GM18868 (cell line): ENCODE data around the gene POU2AF1.

Experiments used
- ATAC-seq: cut with Tn5 transposase; IDR thresholded peaks from one replicate; pipeline ENCODE4 v1.9.1; 2021; ENCODE audit warnings: mild to moderate bottlenecking, moderate library complexity; ENCODE audit not compliant: unreplicated experiment

POU2AF1 gene

DNA sequence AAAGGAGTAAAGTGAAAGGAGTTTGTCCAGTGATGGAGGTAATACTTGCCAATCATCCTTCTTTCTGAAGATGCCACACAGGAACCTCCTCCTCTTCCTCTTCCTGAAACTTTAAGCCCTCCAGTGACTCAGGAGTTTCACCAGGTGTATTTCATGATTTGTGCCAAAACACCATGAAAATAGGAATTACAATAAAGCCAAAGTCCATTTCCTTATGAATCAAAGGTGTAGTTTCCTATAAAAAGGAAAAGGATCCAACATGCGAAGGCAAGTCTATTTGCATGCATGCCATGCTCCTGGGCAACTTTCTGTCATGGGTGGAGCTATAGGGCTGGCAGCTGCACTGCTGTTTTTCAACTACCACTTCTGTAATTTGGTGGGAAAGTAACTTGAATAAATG, 9.8 kb upstream of the POU2AF1 start:
- no peak for ATAC-seq

DNA sequence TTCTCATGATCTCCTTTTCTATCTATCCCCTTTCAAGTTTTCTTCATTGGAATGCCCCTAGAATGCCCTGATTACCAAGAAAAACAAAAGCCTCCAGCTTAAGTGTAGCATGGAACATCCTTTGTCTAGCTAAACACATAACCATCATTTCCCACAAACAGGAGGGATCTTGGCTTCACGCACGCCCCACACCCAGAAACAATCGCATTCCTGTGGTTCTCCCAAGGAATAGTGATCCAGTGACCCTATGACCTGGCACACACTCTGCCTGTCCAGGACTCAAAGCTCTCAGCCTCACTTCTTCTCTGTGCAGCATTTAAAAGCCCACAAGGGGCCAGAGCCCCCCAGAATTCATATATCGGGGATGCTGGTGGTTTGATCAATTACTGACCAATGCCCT, 9.3 kb upstream of the POU2AF1 start:
- no peak for ATAC-seq

DNA sequence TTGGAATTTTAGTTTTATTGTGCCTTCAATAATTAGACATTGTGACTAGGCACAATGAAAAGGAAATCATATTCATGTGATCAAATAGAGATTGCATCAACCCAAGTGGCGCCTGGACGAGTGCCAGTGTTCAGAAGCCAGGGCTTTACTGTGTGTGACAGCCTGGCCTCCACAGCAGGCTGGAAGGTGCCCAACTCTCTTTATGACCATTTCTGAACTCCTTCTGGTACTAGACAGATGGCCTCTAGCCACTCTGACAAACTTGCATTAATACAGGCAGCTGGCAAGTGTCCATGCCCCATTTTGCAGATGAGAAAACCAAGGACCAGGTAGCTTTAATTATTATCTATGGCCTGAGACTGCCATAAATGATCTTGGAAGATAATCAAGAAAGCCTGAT, 8.3 kb upstream of the POU2AF1 start:
- ATAC-seq = no peak

- no peak for ATAC-seq
Observed at GRCh38 chr11:111386611-111387150, 7.6 kb upstream of the POU2AF1 start.

DNA sequence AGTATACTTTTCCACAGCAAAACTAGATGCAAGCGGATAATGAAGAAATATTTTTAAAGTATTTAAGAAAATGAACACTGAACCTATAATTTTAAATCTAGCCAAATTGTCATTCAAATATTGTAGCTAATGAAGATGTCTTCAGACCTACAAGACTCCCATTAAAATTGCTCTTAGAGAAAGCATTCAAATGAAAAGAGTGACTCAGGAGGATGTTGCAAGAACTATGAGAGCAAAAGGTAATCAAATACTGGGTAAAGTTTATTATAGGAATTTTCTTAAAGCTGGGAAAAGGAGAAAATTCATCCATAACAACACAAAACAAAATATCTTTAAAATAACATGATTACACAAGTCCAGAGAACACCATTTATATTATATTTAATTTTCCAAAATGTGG, 5.4 kb upstream of the POU2AF1 start:
- no peak for ATAC-seq

DNA sequence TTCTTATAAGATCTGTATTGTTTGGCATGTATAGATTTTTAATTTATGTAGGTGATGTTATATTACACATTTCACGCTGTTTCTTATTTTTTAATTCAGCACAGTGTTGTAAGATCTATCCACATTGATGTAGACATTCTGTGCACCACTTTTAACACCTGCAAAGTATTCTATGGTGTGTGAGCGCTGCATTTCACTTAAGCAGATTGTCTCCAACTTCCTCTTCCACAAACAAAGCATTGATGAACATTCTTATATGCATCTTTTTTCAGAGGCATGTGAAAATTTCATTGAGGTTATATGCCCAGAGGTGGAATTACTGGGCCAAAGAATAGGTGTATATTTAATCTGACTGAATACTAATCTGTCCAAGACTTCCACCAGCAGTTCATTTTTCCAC, 3.4 kb upstream of the POU2AF1 start:
- ATAC-seq = no peak

DNA sequence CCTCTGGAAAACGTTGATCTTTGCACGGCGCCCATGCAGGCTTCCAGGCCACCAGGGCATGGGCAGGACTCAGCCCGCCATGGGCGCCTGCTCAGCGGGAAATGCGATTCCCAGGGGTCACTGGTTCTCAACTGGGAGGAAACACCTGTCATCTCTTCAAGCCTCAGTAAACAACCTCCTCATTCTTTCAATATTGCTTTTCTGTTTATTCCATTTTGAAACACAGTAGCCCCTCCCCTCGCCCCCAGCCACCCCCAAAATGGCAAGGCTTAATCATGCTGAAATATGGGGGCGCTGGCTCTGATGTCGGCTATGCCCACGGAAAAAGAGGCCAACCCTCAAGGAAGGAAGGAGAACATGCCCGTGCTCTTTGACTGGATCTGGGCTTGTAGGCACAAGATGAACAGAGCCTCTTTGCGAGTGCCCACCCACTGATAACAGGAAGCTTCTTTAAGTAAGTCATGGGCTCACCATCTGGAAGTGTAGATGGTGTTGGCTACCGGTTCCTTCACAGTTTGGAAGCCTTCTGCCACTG, 594 bp upstream of the POU2AF1 start:
- ATAC-seq = peak; percentile 29

- ATAC-seq = no peak
Observed at GRCh38 chr11:111378185-111378860, 752 bp downstream of the POU2AF1 start.

GRCh38 chr11:111376181-111376871, 2.7 kb downstream of the POU2AF1 start:
- ATAC-seq = peak; percentile 33

DNA sequence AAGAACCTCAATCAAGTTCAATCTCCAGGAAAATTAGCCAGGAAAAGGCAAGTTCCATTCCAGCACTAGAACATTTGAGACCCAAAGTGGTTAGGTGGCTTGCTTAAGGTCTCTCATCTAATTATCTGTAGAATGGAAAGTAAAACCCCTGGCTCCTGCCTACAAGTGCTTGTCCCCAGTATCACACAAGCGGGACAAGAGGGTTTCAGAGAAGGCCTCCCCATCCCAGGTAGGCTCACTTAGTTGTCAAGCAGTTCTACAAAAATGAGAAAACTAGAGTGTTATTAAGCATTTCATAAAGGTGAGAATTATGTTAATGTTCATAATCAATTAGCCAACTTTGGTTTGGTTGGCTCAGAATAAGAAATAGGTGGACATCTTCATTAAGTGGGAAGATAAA, 5.5 kb downstream of the POU2AF1 start:
- ATAC-seq = no peak

DNA sequence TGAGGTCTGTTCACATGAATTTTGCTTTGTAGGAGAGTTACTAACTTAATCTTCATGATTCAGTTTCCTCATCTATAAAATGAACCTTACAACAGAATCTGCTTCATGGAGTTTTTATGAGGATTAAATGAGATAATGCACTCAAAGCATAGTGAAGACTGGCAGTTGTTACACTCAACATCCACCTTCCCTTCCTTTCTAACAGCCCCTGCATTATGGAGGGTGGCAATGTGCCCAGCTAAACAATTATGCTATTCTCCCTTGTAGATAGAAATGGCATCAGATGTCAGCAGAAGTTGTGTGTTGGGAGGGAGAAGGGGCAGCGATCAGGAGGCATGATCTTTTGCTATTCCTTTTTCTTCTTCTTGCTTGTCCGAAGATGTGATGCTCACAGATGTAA, 6.5 kb downstream of the POU2AF1 start:
- ATAC-seq = no peak

GRCh38 chr11:111370902-111371578, 8.0 kb downstream of the POU2AF1 start:
- peak; percentile 32 for ATAC-seq

GRCh38 chr11:111370270-111370901, 8.7 kb downstream of the POU2AF1 start:
- no peak for ATAC-seq

- ATAC-seq = no peak
Observed at GRCh38 chr11:111368285-111368560, 10.9 kb downstream of the POU2AF1 start.

DNA sequence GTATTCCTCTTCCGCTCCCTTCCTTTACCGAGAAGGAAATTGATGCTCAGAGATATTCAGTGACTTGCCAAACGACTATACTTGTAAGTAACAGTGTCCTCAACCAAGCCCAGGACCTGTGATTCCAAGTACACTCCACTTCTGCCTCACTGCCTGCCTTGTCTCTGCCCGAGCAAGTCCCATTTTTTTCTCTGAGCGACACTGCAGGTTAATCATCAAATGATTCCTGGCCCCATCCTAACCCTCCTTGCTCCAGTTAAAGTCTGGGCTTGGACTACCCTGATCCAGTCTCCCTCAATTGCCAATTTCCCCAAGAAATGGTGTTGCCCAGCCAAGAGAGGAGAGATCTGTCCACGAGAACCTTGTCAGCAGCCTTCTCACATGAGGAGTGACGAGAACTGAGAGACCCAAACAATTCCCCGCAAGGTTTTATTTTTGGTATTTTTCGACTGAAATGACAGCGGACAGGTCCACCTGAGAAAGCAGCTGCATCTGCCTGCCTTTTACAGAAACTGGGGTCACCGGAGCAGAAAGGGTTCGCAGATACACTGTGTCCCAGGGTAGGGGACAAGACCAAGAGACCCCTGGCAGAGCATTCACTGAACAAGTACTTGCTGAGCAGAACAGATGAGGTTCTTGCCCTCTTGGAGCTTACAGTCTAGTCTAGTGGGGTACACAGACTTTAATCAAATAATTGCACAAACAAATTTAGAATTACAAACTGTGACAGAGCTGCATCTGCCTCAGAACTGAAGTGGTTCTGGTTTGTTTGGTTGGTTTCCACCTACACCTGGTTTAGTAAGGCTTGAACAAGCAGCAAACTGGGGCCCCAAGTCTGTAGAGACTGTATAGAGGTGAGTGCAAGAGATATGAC, 11.4 kb downstream of the POU2AF1 start:
- peak; percentile 53 for ATAC-seq

DNA sequence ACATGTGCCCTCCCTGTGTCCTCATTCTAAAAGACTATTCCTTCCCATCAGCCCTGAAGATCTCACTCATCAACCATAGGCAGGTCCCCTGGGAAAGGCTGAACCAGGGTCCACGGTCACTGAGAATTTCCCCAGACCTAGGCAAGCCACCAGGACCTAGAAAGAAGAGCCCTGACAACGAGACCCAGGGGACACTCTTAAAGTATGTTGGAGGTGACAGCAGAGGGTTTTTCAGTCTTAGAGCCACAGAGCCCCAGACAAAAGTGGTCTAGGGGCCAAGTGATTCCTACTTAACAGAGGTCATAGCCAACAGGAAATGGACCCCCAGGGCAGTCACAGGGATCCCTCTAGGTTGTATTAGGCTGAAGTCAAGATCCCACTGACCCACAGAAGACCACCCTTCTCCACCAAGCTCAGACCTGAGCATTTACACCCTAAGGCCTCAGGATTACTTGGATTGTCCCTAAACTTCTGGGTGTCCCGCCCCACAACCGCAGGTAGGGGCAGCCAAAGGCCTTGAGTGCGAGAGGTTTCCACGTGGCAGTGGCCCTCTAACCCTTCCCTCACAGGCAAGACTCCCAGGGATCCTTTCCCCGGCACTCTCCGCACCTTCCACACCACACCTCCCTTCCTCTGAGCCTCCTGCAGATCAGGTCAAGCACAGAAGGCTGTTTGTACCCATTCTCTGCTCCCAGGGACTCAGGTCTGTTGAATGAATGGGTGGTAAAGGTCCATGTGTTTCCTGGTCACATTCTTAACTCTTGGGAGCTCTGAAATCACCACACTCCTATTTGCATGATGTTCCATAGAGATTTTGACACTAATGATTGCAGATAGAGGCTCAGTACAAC, 12.3 kb downstream of the POU2AF1 start:
- ATAC-seq = no peak

GRCh38 chr11:111365722-111366559, 13.1 kb downstream of the POU2AF1 start:
- no peak for ATAC-seq

DNA sequence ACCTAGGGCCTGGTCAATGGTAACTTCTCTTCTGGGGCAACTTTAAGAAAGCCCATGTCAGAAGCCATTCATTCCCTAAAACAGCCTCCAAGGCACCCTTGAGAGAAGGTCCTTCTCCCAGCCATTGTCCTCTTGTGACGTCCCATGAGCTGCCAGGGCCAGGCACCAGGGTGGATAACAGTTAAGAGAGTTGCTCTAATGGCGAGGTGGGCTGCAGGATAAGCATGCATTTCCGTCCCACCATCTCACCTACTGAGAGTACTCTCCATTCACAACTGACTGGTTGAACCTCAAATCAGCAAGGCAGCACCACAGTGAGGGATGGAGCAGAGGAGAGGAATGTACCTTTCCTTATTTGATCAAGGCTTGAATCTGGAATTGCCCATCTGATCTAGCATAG, 14.6 kb downstream of the POU2AF1 start:
- ATAC-seq = no peak

DNA sequence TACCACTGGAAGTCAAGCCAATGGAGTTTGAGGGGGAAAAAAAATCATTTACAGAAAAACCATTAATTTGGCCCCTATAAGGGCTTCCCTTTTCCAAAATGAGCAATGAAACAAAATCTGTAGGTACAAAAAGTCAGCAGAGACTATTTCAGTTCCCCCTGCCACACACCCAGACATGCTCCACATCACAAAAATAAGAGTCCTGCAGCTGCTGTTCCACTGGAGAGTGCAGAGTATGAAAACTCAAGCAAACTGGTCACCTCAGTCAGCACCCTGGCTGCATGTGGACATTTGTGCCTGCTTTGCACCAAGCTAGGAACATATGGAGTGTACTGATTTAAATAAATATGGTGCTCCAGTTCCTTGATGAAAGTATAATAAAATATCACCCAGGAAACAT, 15.1 kb downstream of the POU2AF1 start:
- ATAC-seq = peak; percentile 36
